MM.1S (cell line): Measurements from ENCODE around the gene ZNF138.

ENCODE experiments used
- CTCF ChIP-seq: fragments of 300-600 bp; sonication (generic); IDR thresholded peaks from 2 replicates; pipeline ENCODE4 v1.5.1; 2016; ENCODE audit warnings: antibody characterized with exemption, low read length, mixed read lengths
- EZH2 ChIP-seq: fragments of 300-600 bp; sonication (generic); optimal IDR thresholded peaks from 2 replicates; pipeline ENCODE3; 2017; ENCODE audit warnings: low read depth, mild to moderate bottlenecking, antibody characterized with exemption, low read length, mixed read lengths
- EZH2phosphoT487 ChIP-seq: fragments of 300-600 bp; sonication (generic); IDR thresholded peaks from 2 replicates; pipeline ENCODE4 v1.6.1; 2018; ENCODE audit warnings: antibody characterized with exemption, low read length

- TF ChIP-seq CTCF (no peak), EZH2 (no peak), EZH2phosphoT487 (no peak)
These were observed 55.8 kb downstream of the ZNF138 start for GRCh38 chr7:64849924-64850499.
